Measurements from ENCODE around the gene SYDE2.

The SYDE2 gene

GRCh38 chr1:85137660-85138059 lies 63.2 kb downstream of the SYDE2 start:
- no peaks in the 10 kb centered on the region for H3K4me1 ChIP-seq (ENCODE audit: low read length)
- H2AFZ ChIP-seq (ENCODE audit: low read depth, low read length) = no peak overlapping the region
- H3K4me2 ChIP-seq (ENCODE audit: low read length) = no peak overlapping the region
- H3K79me2 ChIP-seq (ENCODE audit: low read length) = no peaks in the 10 kb centered on the region
- no peak overlapping the region for H3K9ac ChIP-seq (ENCODE audit: low read length)
- no peak for TF ChIP-seq CTCF (IDR thresholded peaks at IDR 0.05; ENCODE audit: low read depth, low read length)
- TF ChIP-seq EZH2phosphoT487 (IDR thresholded peaks at IDR 0.05; ENCODE audit: low read depth) = no peak
- no peak overlapping the region for H3K27ac ChIP-seq (ENCODE audit: low read length)
- no peaks in the 10 kb centered on the region for H3K36me3 ChIP-seq (replicated peaks; ENCODE audit: low read depth, low read length)
- no peaks in the 10 kb centered on the region for H3K9me3 ChIP-seq (ENCODE audit: insufficient read depth, low read length)
- no peaks in the 10 kb centered on the region for H4K20me1 ChIP-seq (ENCODE audit: insufficient read depth, low read length)
- H3K27me3 ChIP-seq (ENCODE audit: low read depth, low read length) = no peaks in the 10 kb centered on the region
- H3K4me3 ChIP-seq (ENCODE audit: low read length) = no peak overlapping the region

- no peak overlapping the region for H3K4me3 ChIP-seq (ENCODE audit: low read length)
- no peak overlapping the region for H2AFZ ChIP-seq (ENCODE audit: low read depth, low read length)
- no peaks in the 10 kb centered on the region for H3K27me3 ChIP-seq (ENCODE audit: low read depth, low read length)
- H3K9me3 ChIP-seq (ENCODE audit: insufficient read depth, low read length) = no peaks in the 10 kb centered on the region
- TF ChIP-seq EZH2phosphoT487 (IDR thresholded peaks at IDR 0.05; ENCODE audit: low read depth) = no peak
- no peak for TF ChIP-seq CTCF (IDR thresholded peaks at IDR 0.05; ENCODE audit: low read depth, low read length)
- no peak overlapping the region for H3K4me2 ChIP-seq (ENCODE audit: low read length)
- H3K36me3 ChIP-seq (replicated peaks; ENCODE audit: low read depth, low read length) = no peaks in the 10 kb centered on the region
- H3K27ac ChIP-seq (ENCODE audit: low read length) = no peak overlapping the region
- H3K79me2 ChIP-seq (ENCODE audit: low read length) = no peaks in the 10 kb centered on the region
- H3K9ac ChIP-seq (ENCODE audit: low read length) = no peak overlapping the region
- no peaks in the 10 kb centered on the region for H3K4me1 ChIP-seq (ENCODE audit: low read length)
- no peaks in the 10 kb centered on the region for H4K20me1 ChIP-seq (ENCODE audit: insufficient read depth, low read length)
Measured at GRCh38 chr1:85135392-85135798, 65.4 kb downstream of the SYDE2 start.

GRCh38 chr1:85134583-85135391 lies 66.0 kb downstream of the SYDE2 start:
- no peak overlapping the region for H3K4me2 ChIP-seq (ENCODE audit: low read length)
- H3K36me3 ChIP-seq (replicated peaks; ENCODE audit: low read depth, low read length) = no peaks in the 10 kb centered on the region
- no peak overlapping the region for H2AFZ ChIP-seq (ENCODE audit: low read depth, low read length)
- H3K79me2 ChIP-seq (ENCODE audit: low read length) = no peaks in the 10 kb centered on the region
- H3K9ac ChIP-seq (ENCODE audit: low read length) = no peak overlapping the region
- no peaks in the 10 kb centered on the region for H4K20me1 ChIP-seq (ENCODE audit: insufficient read depth, low read length)
- H3K4me3 ChIP-seq (ENCODE audit: low read length) = no peak overlapping the region
- H3K27me3 ChIP-seq (ENCODE audit: low read depth, low read length) = no peaks in the 10 kb centered on the region
- no peaks in the 10 kb centered on the region for H3K4me1 ChIP-seq (ENCODE audit: low read length)
- H3K27ac ChIP-seq (ENCODE audit: low read length) = no peak overlapping the region
- TF ChIP-seq CTCF (IDR thresholded peaks at IDR 0.05; ENCODE audit: low read depth, low read length) = no peak
- no peak for TF ChIP-seq EZH2phosphoT487 (IDR thresholded peaks at IDR 0.05; ENCODE audit: low read depth)
- no peaks in the 10 kb centered on the region for H3K9me3 ChIP-seq (ENCODE audit: insufficient read depth, low read length)

GRCh38 chr1:85133565-85134159 lies 67.2 kb downstream of the SYDE2 start:
- H3K4me1 ChIP-seq (ENCODE audit: low read length) = no peaks in the 10 kb centered on the region
- no peaks in the 10 kb centered on the region for H4K20me1 ChIP-seq (ENCODE audit: insufficient read depth, low read length)
- H3K4me3 ChIP-seq (ENCODE audit: low read length) = no peak overlapping the region
- H3K4me2 ChIP-seq (ENCODE audit: low read length) = no peak overlapping the region
- no peak overlapping the region for H2AFZ ChIP-seq (ENCODE audit: low read depth, low read length)
- H3K36me3 ChIP-seq (replicated peaks; ENCODE audit: low read depth, low read length) = no peaks in the 10 kb centered on the region
- TF ChIP-seq EZH2phosphoT487 (IDR thresholded peaks at IDR 0.05; ENCODE audit: low read depth) (no peak), CTCF (IDR thresholded peaks at IDR 0.05; ENCODE audit: low read depth, low read length) (no peak)
- no peak overlapping the region for H3K27ac ChIP-seq (ENCODE audit: low read length)
- H3K9me3 ChIP-seq (ENCODE audit: insufficient read depth, low read length) = no peaks in the 10 kb centered on the region
- no peaks in the 10 kb centered on the region for H3K27me3 ChIP-seq (ENCODE audit: low read depth, low read length)
- no peak overlapping the region for H3K9ac ChIP-seq (ENCODE audit: low read length)
- no peaks in the 10 kb centered on the region for H3K79me2 ChIP-seq (ENCODE audit: low read length)
